Measurements from ENCODE around the gene ZNF397.

Gene ZNF397

GRCh38 chr18:35236571-35237363 is 4.1 kb upstream of the ZNF397 start:
- TF ChIP-seq, protein P1, sequence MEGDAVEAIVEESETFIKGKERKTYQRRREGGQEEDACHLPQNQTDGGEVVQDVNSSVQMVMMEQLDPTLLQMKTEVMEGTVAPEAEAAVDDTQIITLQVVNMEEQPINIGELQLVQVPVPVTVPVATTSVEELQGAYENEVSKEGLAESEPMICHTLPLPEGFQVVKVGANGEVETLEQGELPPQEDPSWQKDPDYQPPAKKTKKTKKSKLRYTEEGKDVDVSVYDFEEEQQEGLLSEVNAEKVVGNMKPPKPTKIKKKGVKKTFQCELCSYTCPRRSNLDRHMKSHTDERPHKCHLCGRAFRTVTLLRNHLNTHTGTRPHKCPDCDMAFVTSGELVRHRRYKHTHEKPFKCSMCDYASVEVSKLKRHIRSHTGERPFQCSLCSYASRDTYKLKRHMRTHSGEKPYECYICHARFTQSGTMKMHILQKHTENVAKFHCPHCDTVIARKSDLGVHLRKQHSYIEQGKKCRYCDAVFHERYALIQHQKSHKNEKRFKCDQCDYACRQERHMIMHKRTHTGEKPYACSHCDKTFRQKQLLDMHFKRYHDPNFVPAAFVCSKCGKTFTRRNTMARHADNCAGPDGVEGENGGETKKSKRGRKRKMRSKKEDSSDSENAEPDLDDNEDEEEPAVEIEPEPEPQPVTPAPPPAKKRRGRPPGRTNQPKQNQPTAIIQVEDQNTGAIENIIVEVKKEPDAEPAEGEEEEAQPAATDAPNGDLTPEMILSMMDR (IDR thresholded peaks at IDR 0.05; ENCODE audit: insufficient read depth, missing control alignments), result no peak
- no peak for DNase-seq (ENCODE audit: insufficient read length, low spot score)

GRCh38 chr18:35239314-35239713 is 1.5 kb upstream of the ZNF397 start:
- FAIRE-seq (no peak), DNase-seq (ENCODE audit: insufficient read length, low spot score) (no peak)
- TF ChIP-seq, protein P1 (IDR thresholded peaks at IDR 0.05; ENCODE audit: insufficient read depth, missing control alignments), result no peak

More at GRCh38 chr18:35236571-35237363, 4.1 kb upstream of the ZNF397 start:
- peak; percentile 25 for FAIRE-seq

- DNase-seq (ENCODE audit: insufficient read length, low spot score) (no peak), FAIRE-seq (peak; percentile 97)
- TF ChIP-seq, protein P1 (IDR thresholded peaks at IDR 0.05; ENCODE audit: insufficient read depth, missing control alignments), result no peak
Observed at GRCh38 chr18:35241448-35241804, 592 bp downstream of the ZNF397 start.

GRCh38 chr18:35242426-35242825 is 1.6 kb downstream of the ZNF397 start:
- DNase-seq (ENCODE audit: insufficient read length, low spot score) (no peak), FAIRE-seq (no peak)
- TF ChIP-seq, protein P1 (IDR thresholded peaks at IDR 0.05; ENCODE audit: insufficient read depth, missing control alignments), result no peak

- TF ChIP-seq, protein P1 (IDR thresholded peaks at IDR 0.05; ENCODE audit: insufficient read depth, missing control alignments), result no peak
- FAIRE-seq, result no peak
- no peak for DNase-seq (ENCODE audit: insufficient read length, low spot score)
Observed at GRCh38 chr18:35244671-35245070, 3.8 kb downstream of the ZNF397 start.

GRCh38 chr18:35245719-35246317 is 5.0 kb downstream of the ZNF397 start:
- peak; percentile 58 for FAIRE-seq
- TF ChIP-seq, protein P1 (IDR thresholded peaks at IDR 0.05; ENCODE audit: insufficient read depth, missing control alignments), result no peak
- no peak for DNase-seq (ENCODE audit: insufficient read length, low spot score)

DNA sequence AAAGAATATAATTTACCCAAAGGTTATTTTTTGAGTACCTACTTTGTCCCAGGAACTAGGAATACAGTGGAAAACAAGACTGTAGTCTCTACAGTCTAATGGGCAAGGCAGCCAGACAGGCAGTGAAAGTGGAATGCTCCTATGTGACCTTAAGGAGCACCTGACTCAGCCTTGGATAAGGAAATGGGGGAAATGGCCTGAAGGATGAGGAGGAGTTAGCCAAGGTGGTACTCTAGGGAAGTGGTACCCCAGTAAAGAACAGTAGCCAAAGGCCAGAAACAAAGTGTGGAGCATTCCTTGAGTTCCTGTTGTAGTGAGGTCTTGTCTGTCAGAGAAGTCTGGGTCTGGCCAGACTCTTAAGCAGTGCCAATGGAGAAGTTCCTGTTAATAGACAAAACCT is 6.0 kb downstream of the ZNF397 start:
- DNase-seq (ENCODE audit: insufficient read length, low spot score), result no peak
- TF ChIP-seq, protein P1 (IDR thresholded peaks at IDR 0.05; ENCODE audit: insufficient read depth, missing control alignments), result no peak
- no peak for FAIRE-seq
